CD4-positive, alpha-beta T cell treated with Interleukin-4 for 1 hour (primary cell): ENCODE data around the gene ATP8A1.

Experiments
- DNase-seq, 2 donors: peaks; one replicate each; pipeline ENCODE4 v3.0.0-alpha.2; 2020 to 2022

The ATP8A1 gene

DNA sequence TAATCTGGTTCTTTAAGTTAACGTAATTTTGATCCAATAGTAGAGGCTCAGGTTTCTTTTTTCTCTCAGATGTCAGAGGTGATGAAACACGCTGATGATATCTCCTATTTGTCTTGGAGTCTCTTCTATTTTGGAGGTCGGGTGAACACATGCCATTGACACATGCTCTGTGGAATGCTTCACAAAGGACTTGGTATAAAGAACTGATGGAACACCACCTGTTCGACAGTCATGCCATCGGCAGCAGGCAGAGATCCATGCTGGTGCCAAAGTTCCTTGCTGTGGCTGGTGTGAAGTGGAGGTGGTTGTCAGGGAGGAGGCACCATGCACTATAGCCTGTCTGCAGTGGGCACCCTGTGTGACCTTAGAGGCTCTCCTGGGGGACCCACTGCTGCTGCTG, 94.9 kb downstream of the ATP8A1 start:
- DNase-seq, result no peak

DNA sequence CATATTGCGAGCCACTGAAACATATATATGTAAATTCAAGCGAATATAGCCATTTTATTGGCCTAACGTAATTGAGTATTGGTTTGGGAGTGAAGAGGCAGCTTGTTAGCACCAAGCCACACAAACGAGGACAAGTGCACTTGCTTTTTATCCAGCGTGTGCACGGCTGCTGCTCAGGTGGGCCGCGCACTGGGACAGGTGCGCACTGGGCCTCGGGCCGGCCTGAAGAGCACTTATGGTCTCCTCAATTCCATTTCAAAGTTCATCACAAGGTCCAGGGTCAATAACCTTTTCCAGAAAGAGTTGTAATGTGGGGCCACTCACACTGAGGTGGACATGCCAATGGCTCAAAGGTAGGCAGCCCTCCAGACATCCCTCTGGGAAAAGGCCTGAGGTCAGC, 95.9 kb downstream of the ATP8A1 start:
- no peak for DNase-seq

DNA sequence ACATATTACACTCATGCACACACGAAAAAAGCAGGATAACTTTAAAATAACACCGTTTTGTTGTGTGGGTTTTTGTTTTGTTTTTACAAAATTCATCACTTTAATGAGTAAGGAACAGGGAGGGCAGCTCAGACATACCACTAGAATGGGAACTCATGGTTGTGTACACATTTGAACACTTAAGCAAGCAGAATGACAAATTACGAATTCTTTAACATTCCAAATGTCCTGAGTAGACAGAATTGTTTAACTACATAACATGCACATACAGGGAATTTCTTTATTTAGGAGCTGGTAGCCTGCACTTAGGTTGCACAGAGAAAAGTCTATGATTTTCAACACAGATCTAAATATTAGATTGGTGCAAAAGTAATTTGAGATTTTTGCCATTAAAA, 96.4 kb downstream of the ATP8A1 start:
- no peak for DNase-seq

- no peak for DNase-seq
Observed at GRCh38 chr4:42558156-42558555, 98.7 kb downstream of the ATP8A1 start.

GRCh38 chr4:42555828-42556227, 101.1 kb downstream of the ATP8A1 start:
- no peak for DNase-seq

- DNase-seq, result no peak
Observed at GRCh38 chr4:42554072-42554471, 102.8 kb downstream of the ATP8A1 start.

- DNase-seq, result no peak
Observed at GRCh38 chr4:42549896-42550295, 107.0 kb downstream of the ATP8A1 start.

- no peak for DNase-seq
Observed at GRCh38 chr4:42547805-42548204, 109.1 kb downstream of the ATP8A1 start.

DNA sequence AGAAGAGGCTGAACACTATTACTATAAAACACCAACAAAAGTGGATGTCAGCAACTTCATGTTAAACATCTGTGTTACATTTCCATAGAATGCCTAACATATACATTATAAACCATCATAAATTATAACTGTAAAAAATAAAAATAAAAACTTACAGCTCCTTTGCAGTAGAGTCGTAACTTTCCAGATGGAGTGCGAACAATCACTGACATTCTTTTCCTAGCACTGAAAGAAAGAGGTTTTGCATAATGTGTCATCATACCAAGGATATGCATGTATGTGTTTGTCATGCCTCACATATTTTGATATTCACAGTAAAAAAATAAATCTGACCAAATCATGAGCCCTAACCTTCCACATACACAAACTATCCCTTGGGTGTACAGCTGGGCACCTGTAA, 113.1 kb downstream of the ATP8A1 start:
- no peak for DNase-seq

DNA sequence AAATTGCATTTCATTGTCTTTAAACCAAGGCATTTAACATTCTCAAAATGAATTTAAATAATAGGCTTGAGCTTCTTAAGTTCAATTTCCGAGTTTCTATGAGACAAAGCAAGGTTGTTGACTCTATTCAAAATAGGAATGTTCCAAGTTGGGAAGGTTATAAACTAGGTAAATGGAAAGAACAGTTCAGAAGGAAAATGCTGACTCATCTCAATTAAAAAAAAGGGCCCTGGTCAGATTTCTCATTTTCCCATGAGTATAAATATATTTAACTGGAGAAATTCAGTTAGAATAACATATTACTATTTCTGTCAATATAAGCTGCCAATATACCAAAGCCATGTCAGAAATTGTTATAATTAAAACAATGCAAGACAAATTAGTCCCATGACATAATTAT, 113.8 kb downstream of the ATP8A1 start:
- DNase-seq, result no peak

DNA sequence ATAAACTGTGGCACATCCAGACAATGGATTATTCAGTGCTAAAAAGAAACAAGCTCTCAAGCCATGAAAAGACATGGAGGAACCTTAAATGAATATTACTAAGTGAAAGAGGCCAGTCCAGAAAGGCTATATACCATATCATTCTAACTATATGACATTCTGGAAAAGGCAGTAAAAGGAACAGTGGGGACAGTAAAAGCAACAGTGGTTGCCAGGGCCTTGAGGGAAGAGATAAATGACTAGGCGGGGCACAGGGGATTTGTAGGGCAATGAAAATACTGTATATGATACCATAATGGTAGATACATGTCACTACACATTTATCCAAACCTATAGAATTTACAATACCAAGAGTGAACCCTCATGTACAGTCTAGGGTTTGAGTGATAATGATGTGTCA, 115.3 kb downstream of the ATP8A1 start:
- DNase-seq, result no peak

- no peak for DNase-seq
Observed at GRCh38 chr4:42533042-42533441, 123.9 kb downstream of the ATP8A1 start.

GRCh38 chr4:42531341-42532030, 125.4 kb downstream of the ATP8A1 start:
- no peak for DNase-seq

GRCh38 chr4:42523066-42523718, 133.7 kb downstream of the ATP8A1 start:
- no peak for DNase-seq

DNA sequence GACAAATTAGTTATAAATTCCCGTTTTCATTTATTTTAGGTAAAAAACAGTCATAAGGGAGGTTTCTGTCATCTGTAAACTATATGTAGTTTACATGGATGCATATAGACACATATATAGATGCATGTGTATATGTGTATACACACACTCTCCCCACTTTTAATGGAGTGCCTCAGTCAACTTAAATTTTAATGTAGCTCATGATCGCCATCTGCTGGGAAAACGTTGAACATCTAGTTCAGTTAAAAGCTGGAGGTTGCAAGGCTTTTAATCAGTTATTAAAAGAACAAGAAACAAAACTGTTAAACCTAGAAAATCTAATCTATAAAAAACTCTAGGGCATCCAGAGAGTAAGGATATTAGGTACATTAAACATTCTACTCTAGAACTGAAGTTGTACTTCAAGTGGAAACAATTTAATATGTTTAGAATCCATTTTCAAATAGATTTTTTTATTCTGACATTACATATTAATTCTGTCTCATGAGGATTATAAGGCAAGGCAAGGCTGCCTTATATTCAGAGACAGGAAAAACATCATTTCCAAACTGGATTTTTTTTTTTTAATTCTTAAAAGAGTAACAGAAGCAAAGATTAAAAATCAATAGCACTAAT, 137.0 kb downstream of the ATP8A1 start:
- DNase-seq, result peak in 1 of 2 donors; percentile 50

DNA sequence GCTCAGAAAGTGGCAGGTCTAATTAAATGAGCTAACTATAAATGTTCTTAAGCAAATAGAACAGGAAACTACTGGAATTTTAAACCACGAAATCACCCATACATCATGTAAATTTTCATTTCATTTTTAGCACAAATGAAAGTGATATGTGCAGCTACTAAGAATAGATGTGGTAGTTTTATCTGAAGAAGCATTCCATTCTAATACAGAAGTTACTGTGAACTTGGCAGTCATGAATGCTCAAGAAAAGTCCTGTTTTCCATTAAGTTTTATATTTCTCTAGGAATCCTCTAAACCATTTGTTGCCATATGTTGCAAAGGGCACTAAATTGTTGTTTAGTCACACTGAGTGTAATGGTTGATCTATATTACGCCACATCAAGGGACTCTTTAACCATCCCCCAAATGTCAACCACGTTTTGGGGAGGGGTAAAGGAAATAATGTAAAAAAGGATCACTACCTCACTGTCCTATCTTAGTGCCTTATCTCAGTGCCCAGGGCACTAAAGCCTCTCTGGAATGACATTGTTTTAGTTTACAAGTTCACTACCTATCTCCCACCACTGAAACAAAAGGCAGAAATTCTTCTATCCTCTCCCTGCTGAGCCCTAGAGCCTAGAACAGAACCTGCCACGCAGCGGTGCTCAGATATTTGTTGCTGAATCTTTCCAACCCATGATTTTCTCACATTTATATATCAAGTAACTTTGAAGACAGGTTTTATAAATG, 141.6 kb downstream of the ATP8A1 start:
- DNase-seq, result no peak

DNA sequence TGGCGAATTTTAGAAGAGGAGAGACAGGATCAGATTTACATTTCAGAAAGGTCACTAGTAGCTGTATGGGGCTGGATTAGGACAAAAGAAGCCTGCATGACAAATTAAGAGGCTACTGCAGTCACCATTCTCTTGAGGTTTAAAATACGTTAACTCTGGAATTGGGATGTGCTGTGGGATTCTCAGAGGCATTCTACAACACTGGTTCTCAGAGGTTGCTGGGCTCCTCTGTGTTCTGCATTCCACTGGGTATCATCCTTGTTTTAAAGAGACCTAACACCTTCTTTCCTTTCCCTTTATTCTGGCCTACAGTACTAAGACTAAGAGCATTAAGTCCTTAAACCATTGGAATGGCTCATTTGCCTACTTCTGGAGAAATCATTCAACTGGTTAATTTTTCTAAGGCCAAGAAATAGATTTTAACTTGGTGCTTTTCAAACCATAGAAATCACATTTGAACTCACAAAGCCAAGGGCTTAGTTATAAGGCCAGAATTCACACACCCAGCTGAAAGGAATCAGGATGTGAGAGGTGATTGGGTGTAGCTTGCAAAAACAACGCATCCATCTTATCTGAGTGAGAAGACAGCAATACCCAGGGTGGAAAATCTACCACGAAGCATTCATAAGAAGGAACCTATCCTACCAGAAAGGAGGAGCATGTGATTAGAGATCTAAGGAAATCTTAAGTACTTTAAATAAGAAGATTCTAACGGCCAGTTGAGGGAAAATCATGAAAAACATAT, 143.0 kb downstream of the ATP8A1 start:
- no peak for DNase-seq

GRCh38 chr4:42512226-42512625, 144.7 kb downstream of the ATP8A1 start:
- no peak for DNase-seq

DNA sequence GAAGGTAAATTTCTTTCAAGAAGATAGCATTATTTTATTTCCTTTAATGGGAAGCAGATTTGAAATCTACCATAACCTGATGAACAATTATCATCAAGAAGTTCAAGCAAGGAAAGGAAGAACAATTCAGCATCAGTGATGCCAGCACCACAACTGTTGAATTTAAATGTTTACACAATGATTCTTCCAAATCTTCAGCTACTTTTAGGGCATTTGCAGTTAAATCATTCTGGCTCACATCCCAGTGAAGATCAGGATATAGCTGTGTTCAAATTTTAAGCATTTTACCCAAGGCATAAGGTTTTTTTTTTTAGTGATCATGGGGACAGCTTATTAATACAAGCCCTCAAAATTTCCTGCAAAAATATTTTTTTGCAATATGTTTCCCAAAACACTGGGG, 146.7 kb downstream of the ATP8A1 start:
- no peak for DNase-seq

DNA sequence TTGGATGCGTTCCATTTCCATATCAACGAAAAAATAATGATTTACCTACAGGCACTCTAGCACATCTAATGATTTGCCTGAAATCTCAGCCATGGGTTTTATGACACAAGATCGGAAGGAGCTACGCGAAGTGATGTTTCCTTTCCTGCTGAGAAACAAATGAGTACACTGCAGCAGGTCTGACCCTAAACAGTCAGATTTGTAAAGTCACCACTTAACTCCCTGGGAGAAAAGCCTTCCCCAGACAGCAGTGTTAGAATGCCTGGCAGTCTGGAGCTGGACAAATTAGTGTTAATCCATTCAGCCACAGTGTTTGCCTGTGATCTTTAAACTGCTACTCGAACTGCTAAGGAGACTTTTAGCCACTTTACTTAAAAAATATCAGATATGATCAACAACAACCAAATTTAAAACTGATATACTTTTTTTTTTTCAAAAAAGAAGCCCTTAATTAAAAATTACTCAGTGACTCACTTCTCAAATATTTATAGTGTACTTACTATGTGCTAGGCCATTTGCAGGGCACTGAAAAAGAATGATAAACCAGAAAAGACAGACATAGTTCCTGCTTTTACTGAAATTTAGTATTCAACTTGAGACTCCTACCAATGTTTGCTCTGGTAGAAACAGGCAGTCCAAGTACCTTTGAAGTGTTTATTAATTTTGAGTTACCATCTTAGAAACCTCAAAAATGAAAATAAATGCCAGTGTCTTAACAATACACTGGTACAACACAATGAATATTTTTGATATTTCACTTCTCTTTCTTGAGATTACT, 155.1 kb downstream of the ATP8A1 start:
- no peak for DNase-seq

DNA sequence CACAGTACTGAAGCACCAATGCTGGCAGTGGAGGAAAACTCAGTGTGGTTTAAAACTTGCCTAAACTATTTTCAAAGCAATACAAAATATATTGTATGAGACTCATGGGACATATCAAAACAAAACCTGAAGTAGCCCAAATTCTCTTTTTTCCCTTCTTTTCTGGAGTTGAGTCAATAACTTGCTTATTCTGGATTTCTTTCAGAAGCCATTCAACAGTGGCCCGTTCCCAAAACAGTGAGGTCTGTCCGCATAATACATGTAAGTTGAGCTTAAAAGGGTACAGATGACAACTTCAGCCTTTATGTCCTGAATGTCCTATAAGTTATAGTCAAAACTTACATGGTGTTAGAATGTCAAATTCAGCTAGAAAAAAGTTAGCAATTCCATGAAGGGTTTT, 158.9 kb downstream of the ATP8A1 start:
- no peak for DNase-seq
